DOHH2 (cell line): ENCODE measurements around the gene NGEF.

Experiments used
- H3F3A ChIP-seq: fragments of 200-600 bp; sonication (generic), shearing (Covaris generic); 2 replicates; pipeline ENCODE4 v1.6.0; 2016; ENCODE audit warnings: antibody characterized with exemption, mild to moderate bottlenecking; ENCODE audit not compliant: control insufficient read depth, insufficient read depth
- H3K27ac ChIP-seq: fragments of 200-600 bp; sonication (generic); 2 replicates; pipeline ENCODE4 v1.5.1; 2014; ENCODE audit warnings: low read depth, mild to moderate bottlenecking, low read length, moderate library complexity
- H3K27me3 ChIP-seq: fragments of 200-600 bp; sonication (generic); 2 replicates; pipeline ENCODE4 v1.6.1; 2014; ENCODE audit warnings: mild to moderate bottlenecking, low read length, mixed read lengths; ENCODE audit not compliant: control insufficient read depth
- H3K36me3 ChIP-seq: fragments of 200-600 bp; sonication (generic); 2 replicates; pipeline ENCODE4 v1.6.1; 2014; ENCODE audit warnings: mild to moderate bottlenecking, low read length, moderate library complexity, mixed read lengths; ENCODE audit not compliant: control insufficient read depth
- H3K4me1 ChIP-seq: fragments of 200-600 bp; sonication (generic); 2 replicates; pipeline ENCODE4 v1.6.1; 2014; ENCODE audit warnings: mild to moderate bottlenecking, low read length, mixed read lengths; ENCODE audit not compliant: control insufficient read depth
- H3K4me2 ChIP-seq: fragments of 200-600 bp; sonication (generic); 2 replicates; pipeline ENCODE4 v1.6.0; 2014; ENCODE audit warnings: mild to moderate bottlenecking, low read length, moderate library complexity
- H3K4me3 ChIP-seq: fragments of 200-600 bp; sonication (generic); 2 replicates; pipeline ENCODE4 v1.5.1; 2014; ENCODE audit warnings: mild to moderate bottlenecking, low read length, mixed read lengths
- H3K79me2 ChIP-seq: fragments of 200-600 bp; sonication (generic); 2 replicates; pipeline ENCODE4 v1.6.1; 2014; ENCODE audit warnings: mild to moderate bottlenecking, low read length, mixed read lengths; ENCODE audit not compliant: control insufficient read depth
- H3K9me2 ChIP-seq: fragments of 200-600 bp; sonication (generic); replicated peaks from 2 replicates; pipeline ENCODE4 v1.6.1; 2014; ENCODE audit warnings: mild to moderate bottlenecking, low read length, mixed read lengths; ENCODE audit not compliant: control insufficient read depth
- H3K9me3 ChIP-seq: fragments of 200-600 bp; sonication (generic); 2 replicates; pipeline ENCODE4 v1.6.1; 2014; ENCODE audit warnings: antibody characterized with exemption, low read length, mixed read lengths; ENCODE audit not compliant: control insufficient read depth, insufficient read depth
- H4K20me1 ChIP-seq: fragments of 200-600 bp; sonication (generic); 2 replicates; pipeline ENCODE4 v1.6.0; 2014; ENCODE audit warnings: low read depth, mild to moderate bottlenecking, antibody characterized with exemption, low read length, moderate library complexity; ENCODE audit not compliant: control insufficient read depth, insufficient read depth
- CTCF ChIP-seq: fragments of 200-600 bp; sonication (generic); IDR thresholded peaks from one replicate; pipeline ENCODE4 v1.5.1; 2014; ENCODE audit warnings: antibody characterized with exemption, mild to moderate bottlenecking, low read depth, low read length; ENCODE audit not compliant: poor library complexity, severe bottlenecking
- EZH2phosphoT487 ChIP-seq: fragments of 200-600 bp; sonication (generic); IDR thresholded peaks from 2 replicates; pipeline ENCODE4 v1.6.1; 2017; ENCODE audit warnings: borderline replicate concordance, mild to moderate bottlenecking, antibody characterized with exemption, low read length, moderate library complexity, mixed read lengths

NGEF gene

GRCh38 chr2:232887171-232887850 lies 125.7 kb downstream of the NGEF start:
- Histone ChIP-seq H3K79me2 (no peaks in the 10 kb centered on the region), H4K20me1 (no peaks in the 10 kb centered on the region), H3K9me2 (no peaks in the 10 kb centered on the region), H3K4me1 (no peaks in the 10 kb centered on the region), H3K36me3 (no peaks in the 10 kb centered on the region), H3K9me3 (no peaks in the 10 kb centered on the region), H3K4me2 (no peak overlapping the region), H3K27ac (no peak overlapping the region), H3K4me3 (no peak overlapping the region), H3K27me3 (no peaks in the 10 kb centered on the region), H3F3A (no peaks in the 10 kb centered on the region)
- no peak for TF ChIP-seq EZH2phosphoT487
- TF ChIP-seq CTCF, result peak; percentile 12

DNA sequence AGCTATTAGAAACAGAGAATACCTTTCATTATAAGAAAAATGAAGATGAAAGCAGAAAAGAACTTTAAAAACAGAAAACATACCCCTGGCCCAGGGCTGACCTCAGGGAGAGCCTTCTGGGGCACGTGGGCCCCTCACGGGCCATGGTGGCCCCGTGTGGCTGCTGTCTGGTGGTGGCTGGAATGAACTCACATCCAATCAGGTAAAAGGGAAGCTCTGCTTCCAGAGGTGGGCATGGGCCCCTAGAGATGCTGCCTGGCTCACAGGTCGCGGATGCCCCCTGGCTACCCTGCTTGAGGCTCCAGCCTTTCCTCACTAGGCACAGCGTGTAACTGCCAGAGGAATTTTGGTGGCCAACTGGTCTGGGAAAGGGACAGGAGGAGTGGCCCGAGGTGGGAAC lies 126.4 kb downstream of the NGEF start:
- H3K27ac ChIP-seq, result no peak overlapping the region
- H3K36me3 ChIP-seq, result no peaks in the 10 kb centered on the region
- H3K9me3 ChIP-seq, result no peaks in the 10 kb centered on the region
- H3K4me1 ChIP-seq, result no peaks in the 10 kb centered on the region
- H3K9me2 ChIP-seq, result no peaks in the 10 kb centered on the region
- H4K20me1 ChIP-seq, result no peaks in the 10 kb centered on the region
- H3K79me2 ChIP-seq, result no peaks in the 10 kb centered on the region
- no peak for TF ChIP-seq CTCF
- TF ChIP-seq EZH2phosphoT487, result no peak
- no peak overlapping the region for H3K4me2 ChIP-seq
- no peaks in the 10 kb centered on the region for H3F3A ChIP-seq
- no peaks in the 10 kb centered on the region for H3K27me3 ChIP-seq
- no peak overlapping the region for H3K4me3 ChIP-seq

DNA sequence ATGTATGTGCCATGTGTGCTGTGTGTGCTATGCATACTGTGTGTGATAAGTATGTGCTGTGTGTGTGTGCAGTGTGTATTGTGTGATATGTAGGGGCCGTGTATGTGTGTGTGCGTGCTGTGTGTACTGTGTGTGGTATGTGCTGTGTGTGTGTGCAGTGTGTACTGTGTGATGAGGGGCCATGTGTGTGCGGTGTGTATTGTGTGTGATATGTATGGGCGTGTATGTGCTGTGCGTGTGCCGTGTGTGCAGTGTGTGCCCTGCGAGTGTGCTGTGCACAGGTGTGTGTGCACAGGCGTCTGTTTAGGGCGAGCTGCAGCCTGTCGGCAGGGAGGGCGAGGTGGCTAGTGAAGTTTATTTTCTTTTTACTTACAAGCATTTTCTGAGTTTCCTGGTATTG lies 126.9 kb downstream of the NGEF start:
- no peaks in the 10 kb centered on the region for H3F3A ChIP-seq
- H3K36me3 ChIP-seq, result no peaks in the 10 kb centered on the region
- H3K9me2 ChIP-seq, result no peaks in the 10 kb centered on the region
- H3K27ac ChIP-seq, result no peak overlapping the region
- no peaks in the 10 kb centered on the region for H3K27me3 ChIP-seq
- H4K20me1 ChIP-seq, result no peaks in the 10 kb centered on the region
- no peaks in the 10 kb centered on the region for H3K9me3 ChIP-seq
- H3K4me2 ChIP-seq, result no peak overlapping the region
- no peaks in the 10 kb centered on the region for H3K4me1 ChIP-seq
- H3K79me2 ChIP-seq, result no peaks in the 10 kb centered on the region
- TF ChIP-seq EZH2phosphoT487 (no peak), CTCF (no peak)
- H3K4me3 ChIP-seq, result no peak overlapping the region
